Sigmoid colon (tissue), 7 donors: ENCODE measurements around the gene GEMIN7. TPM values are rescaled to one million over a fixed set of nuclear protein-coding genes. Genes with fewer than 3 reads are reported as not detected.
A peak's percentile ranks its signal among the peaks of the same experiment; 100 is the strongest.

Experiments
- DNase-seq: peaks from one replicate; pipeline ENCODE4 v3.0.0-alpha.2; 2019
- H3K27ac ChIP-seq, 4 donors: fragments of 200-600 bp; sonication (generic); one replicate each; pipeline ENCODE4 v1.5.1; 2016 to 2019; ENCODE audit warnings: mild to moderate bottlenecking in 1 of 4
- H3K27me3 ChIP-seq, 3 donors: fragments of 200-600 bp; sonication (generic); one replicate each; pipeline ENCODE4 v1.5.1; 2019; ENCODE audit warnings: mild to moderate bottlenecking in 1 of 3
- H3K36me3 ChIP-seq, 4 donors: fragments of 200-600 bp; sonication (generic); one replicate each; pipeline ENCODE4 v1.5.1; 2016 to 2019
- H3K4me1 ChIP-seq, 4 donors: fragments of 200-600 bp; sonication (generic); one replicate each; pipeline ENCODE4 v1.5.1; 2017 to 2019
- H3K4me3 ChIP-seq, 4 donors: fragments of 200-600 bp; sonication (generic); one replicate each; pipeline ENCODE4 v1.5.1; 2017 to 2019; ENCODE audit warnings: mild to moderate bottlenecking in 2 of 4, moderate library complexity in 1 of 4
- H3K9me3 ChIP-seq, 4 donors: fragments of 200-600 bp in 3 of 4; sonication (generic) in 3 of 4; one replicate each; pipeline versions ENCODE4 v1.5.1 to v1.6.1; 2013 to 2019
- EP300 ChIP-seq, 4 donors: sonication (generic); formaldehyde crosslinking; IDR thresholded peaks; one replicate each; pipeline ENCODE4 v1.6.1; 2017; ENCODE audit warnings: antibody characterized with exemption in 4 of 4
- POLR2A ChIP-seq, 2 donors: fragments of 450-650 bp; IDR thresholded peaks; one replicate each; pipeline ENCODE4 v1.6.1; 2016; ENCODE audit warnings: antibody characterized with exemption in 2 of 2, mild to moderate bottlenecking in 2 of 2, moderate library complexity in 2 of 2
- POLR2AphosphoS5 ChIP-seq, 4 donors: sonication (generic); formaldehyde crosslinking; IDR thresholded peaks; one replicate each; pipeline ENCODE4 v1.6.1; 2017; ENCODE audit warnings: antibody characterized with exemption in 4 of 4
- WGBS, 2 donors: extraction: QIAGEN DNeasy Blood & Tissue Kit; methylation state at CpG; one replicate each; pipeline ENCODE4 v1.1.7; 2013; 5-methylcytosine and 5-hydroxymethylcytosine counted together
- intact Hi-C: fragments of 100-400 bp; cut with DNase I; formaldehyde crosslinking; loops from one replicate; pipeline ENCODE4 v1.15.1; 2023
- polyA plus RNA-seq, 3 donors: library from polyadenylated mRNA; stranded (reverse); fragments of 200-250 nt; gene quantifications; one replicate each; pipeline ENCODE4 v1.2.3, GENCODE V29; 2013
- total RNA-seq, 4 donors: library from RNA; depleted of rRNA; stranded (reverse); fragments of >200 nt; gene quantifications; one replicate each; pipeline ENCODE4 v1.1.0, GENCODE V29; 2016
- TF ChIP-seq, protein P1 (sequence below), 4 experiments: fragments of 450-650 bp in 3 of 4; fragments of 200-600 bp in 1 of 4; IDR thresholded peaks; one replicate each; pipeline ENCODE4 v1.5.1; 2016 to 2019; ENCODE audit warnings: antibody characterized with exemption in 4 of 4, mild to moderate bottlenecking in 3 of 4, moderate library complexity in 2 of 4
- donor health status: healthy with polysubstance abuse.
- donor health status: Bipolar disorder and iron deficiency.
- donor health status: healthy.

Gene GEMIN7
- total and polyA plus RNA-seq, 7 donors: 10.3 to 31.2 (median 18.2) TPM

DNA sequence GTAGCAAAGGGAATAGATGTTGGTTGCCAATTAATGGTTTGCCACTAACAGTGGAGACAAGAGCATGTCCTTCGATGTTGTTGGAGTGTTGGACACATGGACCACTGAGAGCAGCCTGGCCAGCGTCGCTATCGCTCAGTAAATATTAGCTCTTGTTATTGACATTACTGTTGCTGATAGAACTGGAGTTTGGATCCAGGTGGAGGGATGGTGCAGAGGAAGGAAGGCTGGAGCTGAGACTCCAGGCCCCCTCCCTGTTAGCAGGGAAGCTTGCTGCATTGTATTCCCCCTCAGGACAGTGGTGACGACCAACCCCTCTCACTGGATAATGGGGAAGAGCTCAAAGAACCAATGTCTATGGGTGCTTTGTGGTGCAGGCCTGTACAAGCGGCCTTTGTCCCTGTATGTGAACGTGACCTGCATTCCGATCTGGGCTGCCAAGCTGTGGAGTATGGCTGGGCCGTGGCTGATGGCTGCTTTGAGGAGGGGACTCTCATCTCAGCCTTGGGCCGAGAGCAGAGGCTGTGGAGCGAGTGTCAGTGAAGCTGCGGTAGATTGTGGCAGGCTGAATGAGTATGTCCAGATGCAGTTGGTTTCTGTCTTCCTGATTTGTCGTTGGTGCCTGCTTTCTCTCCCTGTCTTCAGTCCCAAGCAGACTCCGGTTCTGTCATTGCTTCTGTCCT, 33.2 kb upstream of the GEMIN7 start:
- intact Hi-C loops: no loop called here
- H3K27ac ChIP-seq: no peak overlapping the region
- H3K4me3 ChIP-seq: no peak overlapping the region
- no peaks in the 10 kb centered on the region for H3K9me3 ChIP-seq
- H3K4me1 ChIP-seq: peaks cover 0 to 73% (median 45%) of the 10 kb centered on the region in 4 donors
- 38 to 69% methylated on average over 14 of the region's 14 CpGs for WGBS, 2 donors
- no peaks in the 10 kb centered on the region for H3K27me3 ChIP-seq
- H3K36me3 ChIP-seq: peaks cover 18 to 61% (median 20%) of the 10 kb centered on the region in 4 donors
- TF ChIP-seq POLR2AphosphoS5 (IDR thresholded peaks at IDR 0.05) (no peak), EP300 (IDR thresholded peaks at IDR 0.05) (no peak), POLR2A (IDR thresholded peaks at IDR 0.05) (no peak)
- TF ChIP-seq, protein P1, sequence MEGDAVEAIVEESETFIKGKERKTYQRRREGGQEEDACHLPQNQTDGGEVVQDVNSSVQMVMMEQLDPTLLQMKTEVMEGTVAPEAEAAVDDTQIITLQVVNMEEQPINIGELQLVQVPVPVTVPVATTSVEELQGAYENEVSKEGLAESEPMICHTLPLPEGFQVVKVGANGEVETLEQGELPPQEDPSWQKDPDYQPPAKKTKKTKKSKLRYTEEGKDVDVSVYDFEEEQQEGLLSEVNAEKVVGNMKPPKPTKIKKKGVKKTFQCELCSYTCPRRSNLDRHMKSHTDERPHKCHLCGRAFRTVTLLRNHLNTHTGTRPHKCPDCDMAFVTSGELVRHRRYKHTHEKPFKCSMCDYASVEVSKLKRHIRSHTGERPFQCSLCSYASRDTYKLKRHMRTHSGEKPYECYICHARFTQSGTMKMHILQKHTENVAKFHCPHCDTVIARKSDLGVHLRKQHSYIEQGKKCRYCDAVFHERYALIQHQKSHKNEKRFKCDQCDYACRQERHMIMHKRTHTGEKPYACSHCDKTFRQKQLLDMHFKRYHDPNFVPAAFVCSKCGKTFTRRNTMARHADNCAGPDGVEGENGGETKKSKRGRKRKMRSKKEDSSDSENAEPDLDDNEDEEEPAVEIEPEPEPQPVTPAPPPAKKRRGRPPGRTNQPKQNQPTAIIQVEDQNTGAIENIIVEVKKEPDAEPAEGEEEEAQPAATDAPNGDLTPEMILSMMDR (IDR thresholded peaks at IDR 0.05): no peak
- no peak for DNase-seq

DNA sequence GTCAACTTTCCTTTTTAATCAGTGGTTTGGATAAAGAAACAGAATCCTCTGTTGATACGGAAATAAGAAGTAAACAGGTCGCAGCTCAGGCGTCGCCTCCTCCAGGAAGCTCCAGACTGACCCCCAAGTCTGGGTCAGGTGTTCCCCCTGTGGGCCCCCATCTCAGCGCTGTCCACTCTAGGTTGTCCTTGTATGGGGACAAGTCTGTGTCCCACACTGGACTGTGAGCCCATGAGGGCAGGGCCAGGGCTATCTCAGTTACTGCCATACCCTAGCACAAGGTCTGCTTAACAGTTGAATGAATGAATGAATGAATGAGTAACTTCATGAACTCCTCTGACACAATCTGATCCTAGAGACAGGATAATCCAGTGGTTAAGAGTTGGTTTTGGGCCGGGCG, 32.7 kb upstream of the GEMIN7 start:
- no peak for DNase-seq
- Histone ChIP-seq H3K27ac (no peak overlapping the region), H3K36me3 (peaks cover 18 to 56% (median 20%) of the 10 kb centered on the region in 4 donors), H3K4me3 (no peak overlapping the region), H3K9me3 (no peaks in the 10 kb centered on the region), H3K27me3 (no peaks in the 10 kb centered on the region), H3K4me1 (peaks cover 0 to 68% (median 39%) of the 10 kb centered on the region in 4 donors)
- intact Hi-C loops: no loop called here
- 83 to 85% methylated on average over 7 of the region's 7 CpGs for WGBS, 2 donors
- TF ChIP-seq POLR2AphosphoS5 (IDR thresholded peaks at IDR 0.05): no peak
- TF ChIP-seq EP300 (IDR thresholded peaks at IDR 0.05): no peak
- TF ChIP-seq, protein P1 (IDR thresholded peaks at IDR 0.05): no peak
- no peak for TF ChIP-seq POLR2A (IDR thresholded peaks at IDR 0.05)

DNA sequence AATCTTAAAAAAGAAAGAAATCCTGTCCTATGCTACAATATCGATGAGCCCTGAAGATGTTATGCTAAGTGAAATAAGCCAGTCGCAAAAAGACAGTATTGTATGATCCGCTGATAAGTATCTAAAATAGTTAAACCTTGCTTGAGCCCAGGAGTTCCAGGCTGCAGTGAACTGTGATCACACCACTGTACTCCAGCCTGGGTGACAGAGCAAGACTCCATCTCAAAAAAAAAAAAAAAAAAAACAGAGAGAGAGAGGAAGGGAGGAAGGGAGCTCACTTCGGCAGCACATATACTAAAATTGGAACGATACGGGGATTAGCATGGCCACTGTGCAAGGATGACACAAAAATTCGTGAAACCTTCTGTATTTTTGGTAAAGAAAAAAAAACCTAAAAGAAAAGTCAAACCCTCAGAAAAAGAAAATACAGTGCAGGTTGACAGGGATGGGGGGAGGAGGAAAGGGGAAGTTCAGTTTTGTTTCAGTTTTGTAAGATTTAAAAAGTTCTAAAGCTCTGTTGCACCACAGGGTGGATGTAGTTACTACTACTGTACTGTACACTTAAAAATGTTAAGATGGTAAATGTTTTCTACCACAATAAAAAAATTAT, 31.8 kb upstream of the GEMIN7 start:
- intact Hi-C loops: no loop called here
- Histone ChIP-seq H3K4me3 (no peak overlapping the region), H3K9me3 (no peaks in the 10 kb centered on the region), H3K27me3 (no peaks in the 10 kb centered on the region), H3K36me3 (peaks cover 16 to 56% (median 25%) of the 10 kb centered on the region in 4 donors), H3K4me1 (peaks cover 0 to 59% (median 34%) of the 10 kb centered on the region in 4 donors), H3K27ac (no peak overlapping the region)
- DNase-seq: no peak
- WGBS, 2 donors: 62 to 87% methylated on average over 7 of the region's 7 CpGs
- no peak for TF ChIP-seq POLR2AphosphoS5 (IDR thresholded peaks at IDR 0.05)
- TF ChIP-seq, protein P1 (IDR thresholded peaks at IDR 0.05): no peak

DNA sequence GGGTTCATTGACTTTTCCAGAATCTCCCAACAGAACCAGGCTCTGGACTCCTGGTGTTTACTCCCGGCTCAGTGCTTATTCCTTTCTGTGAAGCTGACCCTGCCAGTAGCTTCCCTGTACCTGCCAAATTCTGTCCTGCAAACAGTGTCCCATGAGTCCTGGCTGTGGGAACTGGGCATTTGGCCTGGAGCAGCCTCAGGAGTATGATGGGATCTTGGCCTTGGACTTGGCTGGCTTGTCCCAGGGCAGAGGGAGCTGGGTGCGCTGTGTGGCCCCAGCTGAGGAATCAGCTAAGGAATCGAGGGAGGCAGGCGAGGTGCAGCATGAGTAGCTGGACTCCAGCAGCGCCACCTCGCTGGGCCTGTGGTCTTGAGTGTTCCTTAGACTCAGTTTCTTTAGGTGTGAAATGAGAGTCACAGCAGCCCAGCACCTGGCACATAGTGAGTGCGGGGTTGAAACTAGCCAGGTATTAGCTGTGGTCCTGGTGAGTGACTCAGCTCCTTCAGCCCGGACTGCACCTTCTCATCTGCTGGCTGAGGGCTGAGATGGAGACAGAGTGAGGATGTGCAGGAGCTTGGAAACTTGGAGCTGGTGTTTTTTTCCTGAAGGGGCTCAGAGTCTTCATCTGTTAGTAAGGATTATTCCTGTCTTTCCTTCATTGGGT, 29.9 kb upstream of the GEMIN7 start:
- Histone ChIP-seq H3K27me3 (no peaks in the 10 kb centered on the region), H3K4me3 (no peak overlapping the region)
- no peak for TF ChIP-seq EP300 (IDR thresholded peaks at IDR 0.05)
- TF ChIP-seq POLR2AphosphoS5 (IDR thresholded peaks at IDR 0.05): no peak
- TF ChIP-seq POLR2A (IDR thresholded peaks at IDR 0.05): no peak
- TF ChIP-seq, protein P1 (IDR thresholded peaks at IDR 0.05): no peak

More for the DNA sequence above, 29.9 kb upstream of the GEMIN7 start:
- WGBS, 2 donors: 91 to 92% methylated on average over 8 of the region's 8 CpGs
- intact Hi-C loops: no loop called here
- H3K36me3 ChIP-seq: peaks cover 26 to 59% (median 33%) of the 10 kb centered on the region in 4 donors
- peaks cover 0 to 54% (median 34%) of the 10 kb centered on the region in 4 donors for H3K4me1 ChIP-seq
- no peak for DNase-seq
- peak overlapping the region in 3 of 4 donors; percentile 7 to 58 (median 28) for H3K27ac ChIP-seq
- no peaks in the 10 kb centered on the region for H3K9me3 ChIP-seq
